Stimulated activated CD4-positive, alpha-beta T cell treated with anti-CD3 and anti-CD28 coated beads, Interleukin-4, amount 100 ng/mL, for 1 hour (primary cell): ENCODE results near the gene CCDC190.
"Not testable (repeated sequence)": the region's sequence is repeated elsewhere in the genome, so short reads cannot be mapped to it uniquely, and the experiment has no call there.

ENCODE experiments used
- DNase-seq: peaks from one replicate; pipeline ENCODE4 v3.0.0-alpha.2; 2020

Gene CCDC190

GRCh38 chr1:162823771-162824525 is 37.0 kb downstream of the CCDC190 start:
- DNase-seq = no peak

- DNase-seq = no peak
These were observed 37.7 kb downstream of the CCDC190 start for GRCh38 chr1:162823231-162823630.

- no peak for DNase-seq
These were observed 38.4 kb downstream of the CCDC190 start for GRCh38 chr1:162822391-162823200.

GRCh38 chr1:162818666-162819065 is 42.3 kb downstream of the CCDC190 start:
- not testable (repeated sequence) for DNase-seq

GRCh38 chr1:162818136-162818535 is 42.8 kb downstream of the CCDC190 start:
- DNase-seq = not testable (repeated sequence)

GRCh38 chr1:162812357-162812756 is 48.6 kb downstream of the CCDC190 start:
- not testable (repeated sequence) for DNase-seq

GRCh38 chr1:162807503-162807902 is 53.5 kb downstream of the CCDC190 start:
- DNase-seq = not testable (repeated sequence)
